Left colon (tissue), 2 donors: ENCODE data around the gene HSPA1L. TPM values are rescaled to one million over a fixed set of nuclear protein-coding genes. Genes with fewer than 3 reads are reported as not detected.
A peak's percentile ranks its signal among the peaks of the same experiment; 100 is the strongest.
"Not testable (repeated sequence)": the region's sequence is repeated elsewhere in the genome, so short reads cannot be mapped to it uniquely, and the experiment has no call there.

Source experiments
- ATAC-seq: fragments of 200-7000 bp; cut with Tn5 transposase; one replicate; pipeline ENCODE4 v1.9.1; 2020; ENCODE audit warnings: mild to moderate bottlenecking, moderate library complexity
- DNase-seq, 2 donors: peaks; one replicate each; pipeline ENCODE4 v3.0.0-alpha.2; 2020
- intact Hi-C, 2 donors: fragments of 100-400 bp; cut with DNase I in 1 of 2; cut with micrococcal nuclease in 1 of 2; formaldehyde crosslinking; loops; one replicate each; pipeline versions ENCODE4 v1.11.2 to v1.14.0; 2022; cut with DNase I, micrococcal nuclease
- total RNA-seq, 2 donors: library from RNA; stranded (reverse); fragmentation: NEBNext Ultra II Directional; extraction: Animal tissue kit (Norgen Biotek cat#: 25700); gene quantifications; one replicate each; pipeline ENCODE4 v1.2.1, GENCODE V29; 2021
- donor health status: DM: no; HTN: no; CAD: no.
- donor health status: DM: yes; HTN: yes; CAD: no.

HSPA1L gene
- total RNA-seq, 2 donors from 2014 or later: 0.89 to 1.1 TPM

GRCh38 chr6:31821301-31822035 lies 6.4 kb upstream of the HSPA1L start:
- peak; percentile 63 for ATAC-seq
- intact Hi-C loops: no loop called here

GRCh38 chr6:31820399-31820798 lies 5.3 kb upstream of the HSPA1L start:
- DNase-seq, ATAC-seq, intact Hi-C loops: not testable (repeated sequence)

More at GRCh38 chr6:31821301-31822035, 6.4 kb upstream of the HSPA1L start:
- DNase-seq: peak; percentile 89 to 96

- DNase-seq: no peak
- peak; percentile 24 for ATAC-seq
- intact Hi-C loops: no loop called here
Measured at GRCh38 chr6:31819871-31820299, 4.8 kb upstream of the HSPA1L start.

- ATAC-seq, intact Hi-C loops, DNase-seq: not testable (repeated sequence)
Measured at GRCh38 chr6:31817929-31818511, 2.9 kb upstream of the HSPA1L start.

- DNase-seq, ATAC-seq, intact Hi-C loops: not testable (repeated sequence)
Measured at GRCh38 chr6:31817133-31817928, 2.2 kb upstream of the HSPA1L start.

GRCh38 chr6:31814677-31815024 lies 432 bp downstream of the HSPA1L start:
- intact Hi-C loops: no loop called here
- DNase-seq: peak; percentile 92 to 99
- peak; percentile 83 for ATAC-seq

- intact Hi-C loops: no loop called here
- ATAC-seq (no peak), DNase-seq (no peak)
Measured at GRCh38 chr6:31813465-31813849, 1.6 kb downstream of the HSPA1L start.

GRCh38 chr6:31811645-31812044 lies 3.4 kb downstream of the HSPA1L start:
- intact Hi-C loops: no loop called here
- DNase-seq (no peak), ATAC-seq (no peak)

GRCh38 chr6:31808599-31808998 lies 6.5 kb downstream of the HSPA1L start:
- ATAC-seq, intact Hi-C loops, DNase-seq: not testable (repeated sequence)

GRCh38 chr6:31806470-31807272 lies 8.4 kb downstream of the HSPA1L start, which contains the start of gene LSM2:
LSM2 (minus strand) TSS chr6:31806966; CDS start chr6:31806757, 209 bp downstream.
- ATAC-seq (peak; percentile 99), DNase-seq (peak; percentile 98)
- intact Hi-C loops: no loop called here

GRCh38 chr6:31805939-31806469 lies 9.1 kb downstream of the HSPA1L start:
- intact Hi-C loops: no loop called here
- ATAC-seq (peak; percentile 4), DNase-seq (no peak)

- intact Hi-C loops, DNase-seq, ATAC-seq: not testable (repeated sequence)
Measured at GRCh38 chr6:31801031-31801927, 13.8 kb downstream of the HSPA1L start.

GRCh38 chr6:31799781-31800180 lies 15.3 kb downstream of the HSPA1L start:
- DNase-seq: no peak
- intact Hi-C loops: no loop called here
- ATAC-seq: no peak

GRCh38 chr6:31797588-31797987 lies 17.5 kb downstream of the HSPA1L start:
- no peak for ATAC-seq
- intact Hi-C loops: no loop called here
- no peak for DNase-seq

GRCh38 chr6:31796993-31797385 lies 18.1 kb downstream of the HSPA1L start:
- DNase-seq: no peak

GRCh38 chr6:31795616-31796298 lies 19.3 kb downstream of the HSPA1L start, which contains the start of gene VARS1:
VARS1 (minus strand) TSS chr6:31795752; CDS start chr6:31795217, 535 bp downstream.
- ATAC-seq: peak; percentile 95
- intact Hi-C loops: no loop called here
- peak; percentile 94 to 96 for DNase-seq

More at GRCh38 chr6:31796993-31797385, 18.1 kb downstream of the HSPA1L start:
- no peak for ATAC-seq
- intact Hi-C loops: no loop called here
